A549 (cell line): ENCODE data around the gene ESPN. TPM values are rescaled to one million over a fixed set of nuclear protein-coding genes. Genes with fewer than 3 reads are reported as not detected.

Experiments
- ATAC-seq, 2 experiments: fragments of 200-7000 bp in 1 of 2; fragments of >200 bp in 1 of 2; cut with Nextera tagmentation in 1 of 2; cut with Tn5 transposase in 1 of 2; 3 replicates each; pipeline versions ENCODE4 v1.8.0 to v1.9.1; 2018 to 2020; ENCODE audit warnings: mild to moderate bottlenecking in 1 of 2, moderate library complexity in 1 of 2
- CTCF ChIA-PET: fragments of 300-600 bp; sonication (Branson Sonifier 250); formaldehyde crosslinking; extraction: SDS; loops from one replicate; lab custom pipeline; 2021; ENCODE audit warnings: antibody characterized with exemption, inconsistent platforms; lab: Yijun Ruan, JAX
- POLR2A ChIA-PET: fragments of 350-600 bp; formaldehyde crosslinking; extraction: SDS; loops from one replicate; lab custom pipeline; 2021; ENCODE audit warnings: antibody characterized with exemption, inconsistent platforms; lab: Yijun Ruan, JAX
- DNase-seq, 2 experiments: peaks; one replicate each; pipeline versions ENCODE4 v3.0.0 to v3.0.0-alpha.2; 2011 to 2016; ENCODE audit warnings: low read depth in 1 of 2, low spot score in 1 of 2
- FAIRE-seq: peaks from 2 replicates; lab custom pipeline; 2011; peaks lifted over from hg19 to GRCh38; lab: Jason Lieb, UNC
- H3K27ac ChIP-seq, 2 experiments: fragments of >200 bp; sonication (Bioruptor Twin); formaldehyde crosslinking; 3 replicates each; pipeline ENCODE4 v1.5.1; 2016 to 2017
- H3K4me1 ChIP-seq: fragments of >200 bp; sonication (Bioruptor Twin); formaldehyde crosslinking; 3 replicates; pipeline ENCODE4 v1.6.1; 2016
- H3K4me2 ChIP-seq: fragments of >200 bp; sonication (Bioruptor Twin); formaldehyde crosslinking; 3 replicates; pipeline ENCODE4 v1.6.1; 2016
- H3K4me3 ChIP-seq: fragments of >200 bp; sonication (Bioruptor Twin); formaldehyde crosslinking; 3 replicates; pipeline ENCODE4 v1.5.1; 2016
- H3K9me3 ChIP-seq: fragments of >200 bp; sonication (Bioruptor Twin); formaldehyde crosslinking; 3 replicates; pipeline ENCODE4 v1.6.1; 2016
- BHLHE40 ChIP-seq: IDR thresholded peaks from 2 replicates; pipeline ENCODE4 v1.6.1; 2012; ENCODE audit warnings: low read depth, low read length, inconsistent platforms
- CHD2 ChIP-seq: fragments of 150-350 bp; IDR thresholded peaks from 2 replicates; pipeline ENCODE4 v1.6.1; 2014; ENCODE audit warnings: low read length; ENCODE audit not compliant: partially characterized antibody
- FOXS1 ChIP-seq: fragments of 250-450 bp; sonication (Bioruptor Pico); IDR thresholded peaks from 2 replicates; pipeline ENCODE4 v1.5.0; 2020; ENCODE audit warnings: mild to moderate bottlenecking, moderate library complexity
- HOXB5 ChIP-seq: fragments of 250-450 bp; sonication (Bioruptor Pico); IDR thresholded peaks from 2 replicates; pipeline ENCODE4 v1.5.0; 2020; ENCODE audit warnings: mild to moderate bottlenecking, moderate library complexity
- KDM5A ChIP-seq: fragments of 200-600 bp; sonication (generic); IDR thresholded peaks from 2 replicates; pipeline ENCODE4 v1.6.1; 2016; ENCODE audit warnings: antibody characterized with exemption, mild to moderate bottlenecking
- MAFK ChIP-seq: fragments of 450-650 bp; IDR thresholded peaks from 2 replicates; pipeline ENCODE4 v1.6.1; 2014; ENCODE audit not compliant: partially characterized antibody
- NR3C1 ChIP-seq: fragments of >200 bp; sonication (Bioruptor Twin); formaldehyde crosslinking; IDR thresholded peaks from 3 replicates; pipeline ENCODE4 v1.6.1; 2017
- POLR2A ChIP-seq: IDR thresholded peaks from 2 replicates; pipeline ENCODE4 v1.6.1; 2012; ENCODE audit warnings: mild to moderate bottlenecking, low read length
- POLR2AphosphoS2 ChIP-seq: conservative IDR thresholded peaks from 2 replicates; pipeline ENCODE4 v1.6.1; 2012; ENCODE audit warnings: low read length, improper control_type of control experiment, inconsistent platforms
- RAD21 ChIP-seq, 2 experiments: fragments of >200 bp in 1 of 2; sonication (Bioruptor Twin) in 1 of 2; formaldehyde crosslinking in 1 of 2; IDR thresholded peaks in 1 of 2; conservative IDR thresholded peaks in 1 of 2; 2 replicates in 1 of 2; 3 replicates in 1 of 2; pipeline ENCODE4 v1.6.1; 2012 to 2018; ENCODE audit warnings: inconsistent platforms in 1 of 2
- RCOR1 ChIP-seq: fragments of 150-350 bp; IDR thresholded peaks from 2 replicates; pipeline ENCODE4 v1.6.1; 2014; ENCODE audit warnings: antibody characterized with exemption, low read length, low read depth
- ZC3H11A ChIP-seq: fragments of 450-650 bp; IDR thresholded peaks from 2 replicates; pipeline ENCODE4 v1.6.1; 2014; ENCODE audit warnings: antibody characterized with exemption, mild to moderate bottlenecking
- WGBS: methylation state at CpG from one replicate; pipeline ENCODE4 v1.1.6; 2017; ENCODE audit errors: missing lambda C conversion rate; 5-methylcytosine and 5-hydroxymethylcytosine counted together
- polyA plus RNA-seq, 4 experiments: library from polyadenylated mRNA; depleted of rRNA in 3 of 4; stranded (reverse); fragments of >200 nt; fragmentation: RNase III in 1 of 4; extraction: RNeasy Plus Mini Kit Qiagen cat#74134 plus additional on column Dnase treatment in 1 of 4; gene quantifications; 2 replicates in 3 of 4; 3 replicates in 1 of 4; pipeline ENCODE4 v1.2.3, GENCODE V29; 2011 to 2017
- TF ChIP-seq, protein P1 (sequence below): fragments of 250-450 bp; sonication (Bioruptor Pico); IDR thresholded peaks from 2 replicates; pipeline ENCODE4 v1.5.0; 2021; ENCODE audit warnings: mild to moderate bottlenecking, moderate library complexity, borderline replicate concordance
- TF ChIP-seq, protein P2 (sequence below): fragments of 250-450 bp; sonication (Bioruptor Pico); IDR thresholded peaks from 2 replicates; pipeline ENCODE4 v1.5.0; 2020; ENCODE audit warnings: low read depth, mild to moderate bottlenecking, moderate library complexity
- TF ChIP-seq, protein P3 (sequence below): fragments of 150-350 bp; IDR thresholded peaks from 2 replicates; pipeline ENCODE4 v1.6.1; 2014; ENCODE audit warnings: low read depth, mild to moderate bottlenecking, low read length
- TF ChIP-seq, protein P4 (sequence below): IDR thresholded peaks from 2 replicates; pipeline ENCODE4 v1.6.1; 2012
- TF ChIP-seq, protein P5 (sequence below): fragments of >200 bp; sonication (Bioruptor Twin); formaldehyde crosslinking; IDR thresholded peaks from 3 replicates; pipeline ENCODE4 v1.6.1; 2016
- TF ChIP-seq, protein P6 (sequence below): fragments of >200 bp; sonication (Bioruptor Twin); formaldehyde crosslinking; IDR thresholded peaks from 2 replicates; pipeline ENCODE4 v1.6.1; 2016
- TF ChIP-seq, protein P7 (sequence below): IDR thresholded peaks from 2 replicates; pipeline ENCODE4 v1.6.1; 2012; ENCODE audit warnings: low read depth, borderline replicate concordance

ESPN gene
- polyA plus RNA-seq, 2 of the 4 experiments (the other 2 are of a cell fraction): 0.22 to 0.28 TPM

DNA sequence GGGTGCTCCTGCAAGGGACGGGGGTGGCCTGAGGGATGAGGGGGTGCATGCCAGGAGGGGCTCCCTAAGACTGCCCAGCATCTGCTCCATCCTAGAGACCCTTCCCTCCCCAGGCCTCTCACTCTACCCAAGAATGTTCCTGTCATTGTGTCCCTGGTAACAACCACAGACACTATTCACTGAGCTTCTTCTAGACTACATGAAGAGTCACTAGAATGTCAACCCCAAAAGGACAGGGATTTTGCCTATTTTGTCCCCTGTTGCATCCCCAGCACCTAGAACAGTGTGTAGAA, 38.5 kb downstream of the ESPN start (continued):
- TF ChIP-seq, protein P1, sequence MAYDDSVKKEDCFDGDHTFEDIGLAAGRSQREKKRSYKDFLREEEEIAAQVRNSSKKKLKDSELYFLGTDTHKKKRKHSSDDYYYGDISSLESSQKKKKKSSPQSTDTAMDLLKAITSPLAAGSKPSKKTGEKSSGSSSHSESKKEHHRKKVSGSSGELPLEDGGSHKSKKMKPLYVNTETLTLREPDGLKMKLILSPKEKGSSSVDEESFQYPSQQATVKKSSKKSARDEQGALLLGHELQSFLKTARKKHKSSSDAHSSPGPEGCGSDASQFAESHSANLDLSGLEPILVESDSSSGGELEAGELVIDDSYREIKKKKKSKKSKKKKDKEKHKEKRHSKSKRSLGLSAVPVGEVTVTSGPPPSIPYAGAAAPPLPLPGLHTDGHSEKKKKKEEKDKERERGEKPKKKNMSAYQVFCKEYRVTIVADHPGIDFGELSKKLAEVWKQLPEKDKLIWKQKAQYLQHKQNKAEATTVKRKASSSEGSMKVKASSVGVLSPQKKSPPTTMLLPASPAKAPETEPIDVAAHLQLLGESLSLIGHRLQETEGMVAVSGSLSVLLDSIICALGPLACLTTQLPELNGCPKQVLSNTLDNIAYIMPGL (CRISPR knock-in tag): no peak

DNA sequence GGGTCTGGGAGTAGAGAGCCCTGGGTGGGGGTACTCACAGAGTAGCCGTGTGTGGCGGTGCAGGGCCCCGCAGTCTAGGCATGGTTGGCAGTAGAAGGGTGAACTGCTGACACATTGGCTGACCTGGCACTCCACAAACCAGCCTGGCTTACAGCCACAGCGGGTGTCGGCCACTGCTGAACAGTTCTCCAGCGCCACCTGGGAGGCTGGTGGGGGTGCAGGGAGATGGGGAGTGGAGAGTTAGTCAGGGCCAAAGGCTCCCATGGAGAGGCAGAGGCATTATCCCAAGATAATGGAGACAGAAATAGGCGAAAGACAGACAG, 39.9 kb downstream of the ESPN start:
- FAIRE-seq: no peak
- POLR2A ChIA-PET: no interaction called here
- 68% methylated on average over 4 of the region's 7 CpGs for WGBS

DNA sequence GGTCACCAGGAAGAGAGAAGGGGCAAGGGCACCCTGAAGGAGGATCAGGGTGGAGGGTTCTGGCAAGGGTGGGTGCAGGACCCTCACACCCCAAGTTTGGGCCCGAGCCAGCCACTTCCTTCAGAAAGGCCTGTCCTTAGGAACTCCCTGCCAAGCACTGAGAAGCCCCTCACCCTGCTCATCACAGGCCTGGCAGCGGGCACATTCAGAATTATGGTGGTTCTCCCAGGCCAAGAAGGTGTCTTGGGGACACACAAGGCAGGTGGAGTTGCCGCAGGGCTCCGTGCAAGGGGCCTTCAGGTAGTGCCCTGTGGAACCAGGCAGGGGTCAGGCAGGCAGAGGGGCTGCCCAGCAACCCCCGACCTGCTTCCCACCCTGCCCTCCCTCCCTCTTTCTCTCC, 40.3 kb downstream of the ESPN start:
- H3K4me1 ChIP-seq: no peaks in the 10 kb centered on the region; the same call in 2 of the 3 replicates
- no peak for DNase-seq
- H3K9me3 ChIP-seq: no peaks in the 10 kb centered on the region
- no peak overlapping the region for H3K27ac ChIP-seq
- ChIA-PET CTCF (interaction anchor here (0.6 to 0.8 kb wide), 2 partner anchors 9 to 79 kb away, joined by 3 read pairs; no protein-coding TSS in a partner anchor), POLR2A (no interaction called here)
- H3K4me3 ChIP-seq: no peak overlapping the region
- H3K4me2 ChIP-seq: no peak overlapping the region
- WGBS: 88% methylated on average over 4 of the region's 5 CpGs
- no peak for ATAC-seq
- no peak for FAIRE-seq
- TF ChIP-seq, protein P2, sequence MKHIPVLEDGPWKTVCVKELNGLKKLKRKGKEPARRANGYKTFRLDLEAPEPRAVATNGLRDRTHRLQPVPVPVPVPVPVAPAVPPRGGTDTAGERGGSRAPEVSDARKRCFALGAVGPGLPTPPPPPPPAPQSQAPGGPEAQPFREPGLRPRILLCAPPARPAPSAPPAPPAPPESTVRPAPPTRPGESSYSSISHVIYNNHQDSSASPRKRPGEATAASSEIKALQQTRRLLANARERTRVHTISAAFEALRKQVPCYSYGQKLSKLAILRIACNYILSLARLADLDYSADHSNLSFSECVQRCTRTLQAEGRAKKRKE (CRISPR knock-in tag): no peak
- TF ChIP-seq, protein P3, sequence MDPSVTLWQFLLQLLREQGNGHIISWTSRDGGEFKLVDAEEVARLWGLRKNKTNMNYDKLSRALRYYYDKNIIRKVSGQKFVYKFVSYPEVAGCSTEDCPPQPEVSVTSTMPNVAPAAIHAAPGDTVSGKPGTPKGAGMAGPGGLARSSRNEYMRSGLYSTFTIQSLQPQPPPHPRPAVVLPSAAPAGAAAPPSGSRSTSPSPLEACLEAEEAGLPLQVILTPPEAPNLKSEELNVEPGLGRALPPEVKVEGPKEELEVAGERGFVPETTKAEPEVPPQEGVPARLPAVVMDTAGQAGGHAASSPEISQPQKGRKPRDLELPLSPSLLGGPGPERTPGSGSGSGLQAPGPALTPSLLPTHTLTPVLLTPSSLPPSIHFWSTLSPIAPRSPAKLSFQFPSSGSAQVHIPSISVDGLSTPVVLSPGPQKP: no peak
- no peak for TF ChIP-seq KDM5A
- TF ChIP-seq POLR2AphosphoS2: no peak
- TF ChIP-seq BHLHE40: no peak
- TF ChIP-seq MAFK: no peak
- TF ChIP-seq, protein P4, sequence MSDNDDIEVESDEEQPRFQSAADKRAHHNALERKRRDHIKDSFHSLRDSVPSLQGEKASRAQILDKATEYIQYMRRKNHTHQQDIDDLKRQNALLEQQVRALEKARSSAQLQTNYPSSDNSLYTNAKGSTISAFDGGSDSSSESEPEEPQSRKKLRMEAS: no peak

More for the DNA sequence above, 39.9 kb downstream of the ESPN start:
- Histone ChIP-seq H3K4me2 (no peak overlapping the region), H3K9me3 (no peaks in the 10 kb centered on the region), H3K4me1 (no peaks in the 10 kb centered on the region; the same call in 2 of the 3 replicates), H3K27ac (no peak overlapping the region), H3K4me3 (no peak overlapping the region)
- no peak for TF ChIP-seq HOXB5 (CRISPR knock-in tag)
- TF ChIP-seq CHD2: no peak
- TF ChIP-seq, protein P5, sequence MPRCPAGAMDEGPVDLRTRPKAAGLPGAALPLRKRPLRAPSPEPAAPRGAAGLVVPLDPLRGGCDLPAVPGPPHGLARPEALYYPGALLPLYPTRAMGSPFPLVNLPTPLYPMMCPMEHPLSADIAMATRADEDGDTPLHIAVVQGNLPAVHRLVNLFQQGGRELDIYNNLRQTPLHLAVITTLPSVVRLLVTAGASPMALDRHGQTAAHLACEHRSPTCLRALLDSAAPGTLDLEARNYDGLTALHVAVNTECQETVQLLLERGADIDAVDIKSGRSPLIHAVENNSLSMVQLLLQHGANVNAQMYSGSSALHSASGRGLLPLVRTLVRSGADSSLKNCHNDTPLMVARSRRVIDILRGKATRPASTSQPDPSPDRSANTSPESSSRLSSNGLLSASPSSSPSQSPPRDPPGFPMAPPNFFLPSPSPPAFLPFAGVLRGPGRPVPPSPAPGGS: no peak
- CTCF ChIA-PET: interaction anchor here (0.6 to 1.0 kb wide), 3 partner anchors 9 to 78 kb away, joined by 3 read pairs; no protein-coding TSS in a partner anchor
- DNase-seq: peak in 1 of 2 experiments; percentile 36
- peak; percentile 37 to 75; a peak in 4 of 6 replicates for ATAC-seq

DNA sequence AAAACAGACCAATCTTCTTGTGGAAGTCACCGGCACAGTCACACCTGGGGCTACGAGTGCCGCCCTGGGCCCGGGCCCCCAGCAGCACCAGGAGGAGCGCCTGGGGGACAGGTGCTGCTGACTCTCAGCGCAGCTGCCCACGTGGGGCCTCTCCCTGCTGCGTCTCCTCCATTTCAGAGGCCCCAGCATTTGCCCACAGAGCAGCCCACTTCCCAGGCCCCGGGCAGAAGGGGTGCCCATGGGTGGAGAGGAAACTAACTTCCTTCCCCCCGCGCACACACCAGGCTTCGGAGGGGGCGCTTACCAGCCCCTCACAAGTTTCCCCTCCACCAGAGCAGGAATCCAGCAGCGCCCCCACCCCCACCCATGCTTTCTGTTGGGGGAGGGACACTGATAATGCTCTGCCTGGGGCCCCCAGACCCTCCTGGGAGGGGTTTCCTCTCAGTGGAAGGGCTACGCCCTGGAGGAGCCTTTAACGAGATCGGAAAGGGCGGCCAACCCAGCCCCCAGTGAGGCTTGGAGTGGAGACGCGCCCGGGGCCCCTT, 41.0 kb downstream of the ESPN start:
- 92% methylated on average over 11 of the region's 21 CpGs for WGBS
- H3K4me3 ChIP-seq: no peak overlapping the region
- no peak overlapping the region for H3K27ac ChIP-seq
- no peak for ATAC-seq
- H3K4me2 ChIP-seq: no peak overlapping the region
- no peak for TF ChIP-seq NR3C1
- no peak for TF ChIP-seq FOXS1
- TF ChIP-seq ZC3H11A: no peak
- TF ChIP-seq, protein P4: no peak
- TF ChIP-seq, protein P2 (CRISPR knock-in tag): no peak
- TF ChIP-seq, protein P6, sequence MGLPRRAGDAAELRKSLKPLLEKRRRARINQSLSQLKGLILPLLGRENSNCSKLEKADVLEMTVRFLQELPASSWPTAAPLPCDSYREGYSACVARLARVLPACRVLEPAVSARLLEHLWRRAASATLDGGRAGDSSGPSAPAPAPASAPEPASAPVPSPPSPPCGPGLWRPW: no peak
- TF ChIP-seq BHLHE40: no peak
- TF ChIP-seq POLR2A: no peak
- TF ChIP-seq, protein P7, sequence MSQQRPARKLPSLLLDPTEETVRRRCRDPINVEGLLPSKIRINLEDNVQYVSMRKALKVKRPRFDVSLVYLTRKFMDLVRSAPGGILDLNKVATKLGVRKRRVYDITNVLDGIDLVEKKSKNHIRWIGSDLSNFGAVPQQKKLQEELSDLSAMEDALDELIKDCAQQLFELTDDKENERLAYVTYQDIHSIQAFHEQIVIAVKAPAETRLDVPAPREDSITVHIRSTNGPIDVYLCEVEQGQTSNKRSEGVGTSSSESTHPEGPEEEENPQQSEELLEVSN: no peak
- TF ChIP-seq RCOR1: no peak
- TF ChIP-seq RAD21 (conservative IDR thresholded peaks at IDR 0.05 in 1 of 2, IDR thresholded peaks at IDR 0.05 in 1 of 2): no peak
- no peak for TF ChIP-seq MAFK
- CTCF ChIA-PET: interaction anchor here (0.8 to 1.3 kb wide), 2 partner anchors 8 to 11 kb away, joined by 3 to 6 read pairs; no protein-coding TSS in a partner anchor
- no peak for FAIRE-seq
- H3K4me1 ChIP-seq: no peaks in the 10 kb centered on the region; the same call in 2 of the 3 replicates
- POLR2A ChIA-PET: no interaction called here
- no peaks in the 10 kb centered on the region for H3K9me3 ChIP-seq
- no peak for DNase-seq
